ENCODE data around the gene MEF2C. TPM values are rescaled to one million over a fixed set of nuclear protein-coding genes. Genes with fewer than 3 reads are reported as not detected.

MEF2C gene
- total RNA-seq, 1 experiment from 2014 or later, result 1.7 TPM

DNA sequence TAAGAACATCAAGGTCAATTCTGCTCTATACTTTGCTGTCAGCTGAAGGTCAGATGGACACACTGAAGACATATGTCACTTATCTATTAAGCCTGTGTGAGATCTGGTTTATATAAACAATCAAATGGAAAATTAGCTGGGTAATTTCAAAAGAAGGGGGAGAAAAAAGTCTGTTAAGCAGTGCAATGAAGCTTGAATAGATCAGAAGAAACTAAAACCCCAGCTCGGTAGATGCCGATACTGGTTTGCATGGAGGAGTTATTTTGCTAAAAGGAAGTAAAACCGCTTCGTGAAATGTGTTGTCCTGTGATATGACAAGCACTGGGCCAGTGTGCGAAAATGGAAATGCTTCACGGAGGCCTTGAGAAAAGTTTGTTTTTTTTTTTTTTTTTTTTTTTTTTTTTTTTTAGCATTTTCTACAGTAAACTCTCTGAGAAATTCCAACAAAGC is 148.8 kb downstream of the MEF2C start (continued):
- TF ChIP-seq ZNF423 (CRISPR knock-in tag; IDR thresholded peaks at IDR 0.05), result no peak
- TF ChIP-seq, protein P1, sequence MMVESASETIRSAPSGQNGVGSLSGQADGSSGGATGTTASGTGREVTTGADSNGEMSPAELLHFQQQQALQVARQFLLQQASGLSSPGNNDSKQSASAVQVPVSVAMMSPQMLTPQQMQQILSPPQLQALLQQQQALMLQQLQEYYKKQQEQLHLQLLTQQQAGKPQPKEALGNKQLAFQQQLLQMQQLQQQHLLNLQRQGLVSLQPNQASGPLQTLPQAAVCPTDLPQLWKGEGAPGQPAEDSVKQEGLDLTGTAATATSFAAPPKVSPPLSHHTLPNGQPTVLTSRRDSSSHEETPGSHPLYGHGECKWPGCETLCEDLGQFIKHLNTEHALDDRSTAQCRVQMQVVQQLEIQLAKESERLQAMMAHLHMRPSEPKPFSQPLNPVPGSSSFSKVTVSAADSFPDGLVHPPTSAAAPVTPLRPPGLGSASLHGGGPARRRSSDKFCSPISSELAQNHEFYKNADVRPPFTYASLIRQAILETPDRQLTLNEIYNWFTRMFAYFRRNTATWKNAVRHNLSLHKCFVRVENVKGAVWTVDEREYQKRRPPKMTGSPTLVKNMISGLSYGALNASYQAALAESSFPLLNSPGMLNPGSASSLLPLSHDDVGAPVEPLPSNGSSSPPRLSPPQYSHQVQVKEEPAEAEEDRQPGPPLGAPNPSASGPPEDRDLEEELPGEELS (CRISPR knock-in tag; IDR thresholded peaks at IDR 0.05), result no peak
- TF ChIP-seq RORB (CRISPR knock-in tag; IDR thresholded peaks at IDR 0.05), result no peak
- TF ChIP-seq ZNF138 (CRISPR knock-in tag; conservative IDR thresholded peaks at IDR 0.05), result no peak

DNA sequence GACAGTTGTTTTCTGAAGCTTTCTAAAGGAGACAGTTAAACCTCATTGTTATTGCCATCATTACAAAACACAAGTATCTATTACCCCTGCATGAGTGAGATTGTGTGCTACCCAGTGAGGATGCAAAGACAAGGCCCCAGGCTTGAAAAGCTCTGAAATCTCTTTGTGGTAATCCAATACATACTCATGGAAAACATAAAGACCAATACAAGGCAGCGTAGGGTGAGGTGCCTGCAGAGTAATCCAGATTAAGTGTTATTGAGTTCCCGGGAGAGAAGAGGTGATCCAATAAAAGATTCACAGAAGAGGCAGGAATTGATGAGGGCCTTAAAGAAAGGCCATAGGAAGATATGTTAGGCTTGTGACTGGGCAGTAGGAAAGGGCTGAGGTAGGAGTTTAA is 150.1 kb downstream of the MEF2C start:
- Mint-ChIP-seq H3K4me1 (peaks cover 24% of the 10 kb centered on the region), H3K9me3 (no peaks in the 10 kb centered on the region), H3K36me3 (no peaks in the 10 kb centered on the region), H3K27ac (no peak overlapping the region), H3K27me3 (ENCODE audit: low read depth) (no peaks in the 10 kb centered on the region), H3K4me3 (no peak overlapping the region)
- no peak for TF ChIP-seq NR2C2 (CRISPR knock-in tag; IDR thresholded peaks at IDR 0.05)
- no peak for TF ChIP-seq TEAD1 (CRISPR knock-in tag; IDR thresholded peaks at IDR 0.05)
- TF ChIP-seq ETV6 (CRISPR knock-in tag; IDR thresholded peaks at IDR 0.05), result no peak
- no peak for TF ChIP-seq TCF7 (CRISPR knock-in tag; IDR thresholded peaks at IDR 0.05; ENCODE audit: low read depth)
- no peak for TF ChIP-seq SP1 (CRISPR knock-in tag; conservative IDR thresholded peaks at IDR 0.05)
- no peak for TF ChIP-seq IRF2 (CRISPR knock-in tag; IDR thresholded peaks at IDR 0.05; ENCODE audit: borderline replicate concordance, low read depth)
- no peak for TF ChIP-seq NR1H2 (CRISPR knock-in tag; IDR thresholded peaks at IDR 0.05)
- no peak for TF ChIP-seq ZBTB21 (CRISPR knock-in tag; IDR thresholded peaks at IDR 0.05; ENCODE audit: borderline replicate concordance)
- no peak for TF ChIP-seq RORB (CRISPR knock-in tag; IDR thresholded peaks at IDR 0.05)
- ChIA-PET POLR2A (no interaction called here), CTCF (no interaction called here)
- DNase-seq (ENCODE audit: low spot score) (no peak), ATAC-seq (no peak)

DNA sequence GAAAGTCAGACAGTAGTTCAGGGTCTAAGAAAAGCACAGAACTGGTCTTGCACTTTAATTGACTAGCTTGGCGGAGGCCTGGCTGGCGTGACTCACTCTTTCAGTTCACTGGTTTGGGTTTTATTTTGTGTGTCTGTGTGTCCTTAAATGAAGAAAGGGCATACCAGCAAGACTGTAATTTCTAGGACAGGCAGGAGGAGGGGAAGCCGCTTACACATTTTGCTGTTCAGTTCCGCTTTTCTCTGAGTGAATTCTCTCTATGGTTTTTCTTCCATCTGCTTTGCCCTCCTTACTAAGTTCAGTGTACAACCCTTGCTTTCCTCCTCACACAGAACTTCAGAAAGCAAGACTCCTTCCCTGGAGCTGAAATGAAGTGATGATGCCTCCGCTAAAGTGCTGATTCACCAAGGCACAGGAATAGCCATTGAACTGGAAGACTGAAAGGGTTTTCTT is 150.8 kb downstream of the MEF2C start:
- H3K4me3 Mint-ChIP-seq, result no peak overlapping the region
- ChIA-PET POLR2A (interaction anchor here (0.6 kb wide), 1 partner anchor 104 kb away, joined by 4 read pairs; no protein-coding TSS in a partner anchor), CTCF (no interaction called here)
- no peaks in the 10 kb centered on the region for H3K9me3 Mint-ChIP-seq
- no peak overlapping the region for H3K27ac Mint-ChIP-seq
- H3K36me3 Mint-ChIP-seq, result no peaks in the 10 kb centered on the region
- H3K4me1 Mint-ChIP-seq, result peaks cover 24% of the 10 kb centered on the region
- no peaks in the 10 kb centered on the region for H3K27me3 Mint-ChIP-seq (ENCODE audit: low read depth)
- DNase-seq (ENCODE audit: low spot score) (no peak), ATAC-seq (no peak)
- no peak for TF ChIP-seq TEAD4 (CRISPR knock-in tag; IDR thresholded peaks at IDR 0.05)

DNA sequence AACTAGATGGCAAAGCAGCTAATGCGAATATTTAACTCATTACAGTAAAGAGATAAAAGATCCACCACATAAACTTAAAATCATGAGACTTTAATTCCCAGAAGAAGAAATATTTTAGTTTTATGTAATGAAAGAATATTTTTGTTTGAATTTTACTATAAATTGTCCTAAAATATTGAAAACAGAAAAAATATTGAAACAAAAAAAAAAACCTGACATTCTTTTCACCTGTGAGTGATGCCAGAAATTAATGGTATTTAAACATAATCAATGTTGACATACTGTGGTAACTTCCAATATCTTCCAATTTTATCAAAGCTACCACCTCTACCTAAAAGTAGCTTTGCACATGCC is 153.2 kb downstream of the MEF2C start:
- POLR2A ChIA-PET, result no interaction called here
- Mint-ChIP-seq H3K27ac (no peak overlapping the region), H3K9me3 (no peaks in the 10 kb centered on the region), H3K36me3 (no peaks in the 10 kb centered on the region), H3K4me3 (no peak overlapping the region), H3K4me1 (peaks cover 24% of the 10 kb centered on the region), H3K27me3 (ENCODE audit: low read depth) (no peaks in the 10 kb centered on the region)
- ATAC-seq, result no peak
- no peak for DNase-seq (ENCODE audit: low spot score)
- CTCF ChIA-PET, result interaction anchor here (0.5 to 3.0 kb wide), 31 partner anchors 8 to 1622 kb away, joined by 3 to 14 read pairs (median 4); partner anchors contain the start of gene MEF2C
- TF ChIP-seq, protein P2, sequence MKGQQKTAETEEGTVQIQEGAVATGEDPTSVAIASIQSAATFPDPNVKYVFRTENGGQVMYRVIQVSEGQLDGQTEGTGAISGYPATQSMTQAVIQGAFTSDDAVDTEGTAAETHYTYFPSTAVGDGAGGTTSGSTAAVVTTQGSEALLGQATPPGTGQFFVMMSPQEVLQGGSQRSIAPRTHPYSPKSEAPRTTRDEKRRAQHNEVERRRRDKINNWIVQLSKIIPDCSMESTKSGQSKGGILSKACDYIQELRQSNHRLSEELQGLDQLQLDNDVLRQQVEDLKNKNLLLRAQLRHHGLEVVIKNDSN (CRISPR knock-in tag; IDR thresholded peaks at IDR 0.05), result no peak
- TF ChIP-seq FOXJ3 (CRISPR knock-in tag; IDR thresholded peaks at IDR 0.05; ENCODE audit: borderline replicate concordance) (no peak), KAT7 (CRISPR knock-in tag; IDR thresholded peaks at IDR 0.05; ENCODE audit: borderline replicate concordance) (no peak), SP1 (CRISPR knock-in tag; conservative IDR thresholded peaks at IDR 0.05) (no peak), NR2C2 (CRISPR knock-in tag; IDR thresholded peaks at IDR 0.05) (no peak), GTF2I (CRISPR knock-in tag; conservative IDR thresholded peaks at IDR 0.05) (no peak), TEAD1 (CRISPR knock-in tag; IDR thresholded peaks at IDR 0.05) (no peak), JAZF1 (CRISPR knock-in tag; IDR thresholded peaks at IDR 0.05) (no peak), RORB (CRISPR knock-in tag; IDR thresholded peaks at IDR 0.05) (no peak), ATF1 (CRISPR knock-in tag; IDR thresholded peaks at IDR 0.05) (no peak)
- TF ChIP-seq, protein P3, sequence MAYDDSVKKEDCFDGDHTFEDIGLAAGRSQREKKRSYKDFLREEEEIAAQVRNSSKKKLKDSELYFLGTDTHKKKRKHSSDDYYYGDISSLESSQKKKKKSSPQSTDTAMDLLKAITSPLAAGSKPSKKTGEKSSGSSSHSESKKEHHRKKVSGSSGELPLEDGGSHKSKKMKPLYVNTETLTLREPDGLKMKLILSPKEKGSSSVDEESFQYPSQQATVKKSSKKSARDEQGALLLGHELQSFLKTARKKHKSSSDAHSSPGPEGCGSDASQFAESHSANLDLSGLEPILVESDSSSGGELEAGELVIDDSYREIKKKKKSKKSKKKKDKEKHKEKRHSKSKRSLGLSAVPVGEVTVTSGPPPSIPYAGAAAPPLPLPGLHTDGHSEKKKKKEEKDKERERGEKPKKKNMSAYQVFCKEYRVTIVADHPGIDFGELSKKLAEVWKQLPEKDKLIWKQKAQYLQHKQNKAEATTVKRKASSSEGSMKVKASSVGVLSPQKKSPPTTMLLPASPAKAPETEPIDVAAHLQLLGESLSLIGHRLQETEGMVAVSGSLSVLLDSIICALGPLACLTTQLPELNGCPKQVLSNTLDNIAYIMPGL (CRISPR knock-in tag; IDR thresholded peaks at IDR 0.05), result no peak
